Measurements from ENCODE around the gene SLC35E4. TPM values are rescaled to one million over a fixed set of nuclear protein-coding genes. Genes with fewer than 3 reads are reported as not detected.

The SLC35E4 gene
- polyA plus RNA-seq, 1 of the 3 experiments (the other 2 are of a cell fraction) = 2.8 TPM

DNA sequence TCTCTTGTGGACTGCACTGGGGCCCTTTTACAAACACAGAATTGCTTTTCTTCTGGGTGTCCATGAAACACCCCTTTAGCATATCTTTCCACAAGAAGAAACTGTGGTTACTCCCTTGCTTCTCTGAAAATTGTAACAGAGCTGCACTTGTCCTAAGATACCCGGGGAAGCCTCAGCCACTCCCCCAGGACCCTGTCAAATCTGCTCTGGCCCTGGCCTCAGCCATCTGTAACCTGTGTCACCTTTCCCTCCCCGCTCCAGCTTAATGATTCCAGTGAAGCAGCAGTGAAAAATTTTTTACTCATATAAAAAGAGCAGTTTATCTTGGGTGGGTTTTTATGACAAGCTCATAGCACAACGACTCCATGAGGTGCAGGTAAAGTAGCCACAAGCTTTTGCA lies 35.5 kb downstream of the SLC35E4 start:
- H3K27ac ChIP-seq (ENCODE audit: low read depth in 2 of 2, low read length in 1 of 2) = no peak overlapping the region
- TF ChIP-seq TEAD4 (IDR thresholded peaks at IDR 0.05; ENCODE audit: borderline replicate concordance, insufficient read depth) (no peak), MEF2A (IDR thresholded peaks at IDR 0.05; ENCODE audit: borderline replicate concordance, low read depth) (no peak), EP300 (IDR thresholded peaks at IDR 0.05; ENCODE audit: borderline replicate concordance in 1 of 2, low read depth in 1 of 2, low read length in 1 of 2) (no peak), YY1 (IDR thresholded peaks at IDR 0.05; ENCODE audit: low read depth) (no peak), NFIC (IDR thresholded peaks at IDR 0.05; ENCODE audit: borderline replicate concordance) (no peak), FOXJ3 (CRISPR knock-in tag; IDR thresholded peaks at IDR 0.05) (no peak), TAF1 (IDR thresholded peaks at IDR 0.05; ENCODE audit: borderline replicate concordance, low read depth, low read length) (no peak), NRF1 (IDR thresholded peaks at IDR 0.05; ENCODE audit: low read depth, low read length) (no peak)
- TF ChIP-seq, protein P1, sequence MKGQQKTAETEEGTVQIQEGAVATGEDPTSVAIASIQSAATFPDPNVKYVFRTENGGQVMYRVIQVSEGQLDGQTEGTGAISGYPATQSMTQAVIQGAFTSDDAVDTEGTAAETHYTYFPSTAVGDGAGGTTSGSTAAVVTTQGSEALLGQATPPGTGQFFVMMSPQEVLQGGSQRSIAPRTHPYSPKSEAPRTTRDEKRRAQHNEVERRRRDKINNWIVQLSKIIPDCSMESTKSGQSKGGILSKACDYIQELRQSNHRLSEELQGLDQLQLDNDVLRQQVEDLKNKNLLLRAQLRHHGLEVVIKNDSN (IDR thresholded peaks at IDR 0.05; ENCODE audit: borderline replicate concordance, low read depth) = no peak
- TF ChIP-seq, protein P2, sequence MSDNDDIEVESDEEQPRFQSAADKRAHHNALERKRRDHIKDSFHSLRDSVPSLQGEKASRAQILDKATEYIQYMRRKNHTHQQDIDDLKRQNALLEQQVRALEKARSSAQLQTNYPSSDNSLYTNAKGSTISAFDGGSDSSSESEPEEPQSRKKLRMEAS (IDR thresholded peaks at IDR 0.05; ENCODE audit: low read depth) = no peak
- no peaks in the 10 kb centered on the region for H3F3A ChIP-seq (replicated peaks; ENCODE audit: insufficient read depth)
- no peaks in the 10 kb centered on the region for H3K9me2 ChIP-seq
- no peaks in the 10 kb centered on the region for H4K20me1 ChIP-seq (ENCODE audit: insufficient read depth)
- no peak for DNase-seq
- POLR2A ChIA-PET = no interaction called here
- H3K9me3 ChIP-seq = no peaks in the 10 kb centered on the region
- WGBS (ENCODE audit: low lambda C conversion rate) = 56% methylated on average over 3 of the region's 3 CpGs
- H3K79me2 ChIP-seq (ENCODE audit: insufficient read depth) = peaks cover 15% of the 10 kb centered on the region; the same call in 1 of the 2 replicates
- CTCF ChIA-PET = interaction anchor here (1.6 kb wide), 1 partner anchor 10 kb away, joined by 4 read pairs; no protein-coding TSS in a partner anchor
- H3K4me1 ChIP-seq (ENCODE audit: control insufficient read depth in 1 of 2, insufficient read depth in 2 of 2, low read depth in 1 of 2, low read length in 1 of 2) = peaks cover 0 to 28% of the 10 kb centered on the region in 2 experiments; a peak in 2 of 4 replicates
- no peak overlapping the region for H2AFZ ChIP-seq (ENCODE audit: low read depth)
- no peaks in the 10 kb centered on the region for H3K36me3 ChIP-seq (replicated peaks in 1 of 2; ENCODE audit: control insufficient read depth in 1 of 2, insufficient read depth in 2 of 2, low read length in 1 of 2)
- no peak overlapping the region for H3K4me2 ChIP-seq
- no peak overlapping the region for H3K9ac ChIP-seq
- no peak overlapping the region for H3K4me3 ChIP-seq (ENCODE audit: low read depth in 2 of 2, low read length in 1 of 2)
- H3K27me3 ChIP-seq (ENCODE audit: insufficient read depth) = no peaks in the 10 kb centered on the region

DNA sequence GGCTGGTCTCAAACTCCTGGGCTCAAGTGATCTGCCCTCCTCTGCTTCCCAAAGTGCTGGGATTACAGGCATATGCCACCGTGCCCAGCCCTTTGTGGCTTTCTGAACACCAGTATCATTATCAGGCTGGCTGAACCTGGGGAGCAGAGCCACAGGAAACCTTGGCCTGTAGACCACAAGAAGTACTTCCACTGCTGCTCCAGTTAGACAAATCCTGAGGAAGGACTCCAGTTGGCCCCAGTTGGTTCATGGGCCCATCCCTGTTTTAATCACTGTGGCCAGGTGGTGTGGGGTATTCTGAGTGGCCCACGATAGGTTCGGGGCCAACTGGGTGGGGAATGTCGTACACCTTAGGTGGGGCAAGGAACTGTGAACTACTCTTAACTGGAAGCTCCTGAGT lies 37.6 kb downstream of the SLC35E4 start:
- Histone ChIP-seq H3K4me1 (ENCODE audit: control insufficient read depth in 1 of 2, insufficient read depth in 2 of 2, low read depth in 1 of 2, low read length in 1 of 2) (peaks cover 0 to 28% of the 10 kb centered on the region in 2 experiments; a peak in 1 of 4 replicates), H4K20me1 (ENCODE audit: insufficient read depth) (no peaks in the 10 kb centered on the region), H3K27ac (ENCODE audit: low read depth in 2 of 2, low read length in 1 of 2) (no peak overlapping the region), H3K4me3 (ENCODE audit: low read depth in 2 of 2, low read length in 1 of 2) (no peak overlapping the region), H3K27me3 (ENCODE audit: insufficient read depth) (no peaks in the 10 kb centered on the region), H3F3A (replicated peaks; ENCODE audit: insufficient read depth) (no peaks in the 10 kb centered on the region), H3K9ac (no peak overlapping the region), H3K9me3 (no peaks in the 10 kb centered on the region), H3K9me2 (no peaks in the 10 kb centered on the region), H3K4me2 (no peak overlapping the region), H3K79me2 (ENCODE audit: insufficient read depth) (no peaks in the 10 kb centered on the region), H2AFZ (ENCODE audit: low read depth) (no peak overlapping the region), H3K36me3 (replicated peaks in 1 of 2; ENCODE audit: control insufficient read depth in 1 of 2, insufficient read depth in 2 of 2, low read length in 1 of 2) (no peaks in the 10 kb centered on the region)
- POLR2A ChIA-PET = no interaction called here
- CTCF ChIA-PET = interaction anchor here (1.4 kb wide), 1 partner anchor 38 kb away, joined by 7 read pairs; no protein-coding TSS in a partner anchor
- 73% methylated on average over 1 of the region's 4 CpGs for WGBS (ENCODE audit: low lambda C conversion rate)
- no peak for TF ChIP-seq TAF1 (IDR thresholded peaks at IDR 0.05; ENCODE audit: borderline replicate concordance, low read depth, low read length)
- TF ChIP-seq RAD21 (IDR thresholded peaks at IDR 0.05; ENCODE audit: low read length) = no peak
- TF ChIP-seq FOSL2 (IDR thresholded peaks at IDR 0.05; ENCODE audit: borderline replicate concordance, low read depth) = no peak
- no peak for TF ChIP-seq NFIC (IDR thresholded peaks at IDR 0.05; ENCODE audit: borderline replicate concordance)
- TF ChIP-seq CHD2 (IDR thresholded peaks at IDR 0.05; ENCODE audit: low read length, partially characterized antibody) = no peak
- TF ChIP-seq FOXJ3 (CRISPR knock-in tag; IDR thresholded peaks at IDR 0.05) = no peak
- TF ChIP-seq, protein P1 (IDR thresholded peaks at IDR 0.05; ENCODE audit: borderline replicate concordance, low read depth) = no peak
- TF ChIP-seq, protein P3, sequence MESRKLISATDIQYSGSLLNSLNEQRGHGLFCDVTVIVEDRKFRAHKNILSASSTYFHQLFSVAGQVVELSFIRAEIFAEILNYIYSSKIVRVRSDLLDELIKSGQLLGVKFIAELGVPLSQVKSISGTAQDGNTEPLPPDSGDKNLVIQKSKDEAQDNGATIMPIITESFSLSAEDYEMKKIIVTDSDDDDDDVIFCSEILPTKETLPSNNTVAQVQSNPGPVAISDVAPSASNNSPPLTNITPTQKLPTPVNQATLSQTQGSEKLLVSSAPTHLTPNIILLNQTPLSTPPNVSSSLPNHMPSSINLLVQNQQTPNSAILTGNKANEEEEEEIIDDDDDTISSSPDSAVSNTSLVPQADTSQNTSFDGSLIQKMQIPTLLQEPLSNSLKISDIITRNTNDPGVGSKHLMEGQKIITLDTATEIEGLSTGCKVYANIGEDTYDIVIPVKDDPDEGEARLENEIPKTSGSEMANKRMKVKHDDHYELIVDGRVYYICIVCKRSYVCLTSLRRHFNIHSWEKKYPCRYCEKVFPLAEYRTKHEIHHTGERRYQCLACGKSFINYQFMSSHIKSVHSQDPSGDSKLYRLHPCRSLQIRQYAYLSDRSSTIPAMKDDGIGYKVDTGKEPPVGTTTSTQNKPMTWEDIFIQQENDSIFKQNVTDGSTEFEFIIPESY (IDR thresholded peaks at IDR 0.05; ENCODE audit: borderline replicate concordance, low read depth) = no peak
- TF ChIP-seq JUND (IDR thresholded peaks at IDR 0.05) = no peak
- TF ChIP-seq MXI1 (IDR thresholded peaks at IDR 0.05; ENCODE audit: low read depth, low read length) = no peak
- TF ChIP-seq FOXM1 (IDR thresholded peaks at IDR 0.05; ENCODE audit: low read depth) = no peak
- no peak for TF ChIP-seq TEAD4 (IDR thresholded peaks at IDR 0.05; ENCODE audit: borderline replicate concordance, insufficient read depth)
- TF ChIP-seq, protein P4, sequence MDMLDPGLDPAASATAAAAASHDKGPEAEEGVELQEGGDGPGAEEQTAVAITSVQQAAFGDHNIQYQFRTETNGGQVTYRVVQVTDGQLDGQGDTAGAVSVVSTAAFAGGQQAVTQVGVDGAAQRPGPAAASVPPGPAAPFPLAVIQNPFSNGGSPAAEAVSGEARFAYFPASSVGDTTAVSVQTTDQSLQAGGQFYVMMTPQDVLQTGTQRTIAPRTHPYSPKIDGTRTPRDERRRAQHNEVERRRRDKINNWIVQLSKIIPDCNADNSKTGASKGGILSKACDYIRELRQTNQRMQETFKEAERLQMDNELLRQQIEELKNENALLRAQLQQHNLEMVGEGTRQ (IDR thresholded peaks at IDR 0.05; ENCODE audit: borderline replicate concordance, low read depth, low read length) = no peak
- no peak for TF ChIP-seq ELF1 (IDR thresholded peaks at IDR 0.05)
- TF ChIP-seq, protein P5, sequence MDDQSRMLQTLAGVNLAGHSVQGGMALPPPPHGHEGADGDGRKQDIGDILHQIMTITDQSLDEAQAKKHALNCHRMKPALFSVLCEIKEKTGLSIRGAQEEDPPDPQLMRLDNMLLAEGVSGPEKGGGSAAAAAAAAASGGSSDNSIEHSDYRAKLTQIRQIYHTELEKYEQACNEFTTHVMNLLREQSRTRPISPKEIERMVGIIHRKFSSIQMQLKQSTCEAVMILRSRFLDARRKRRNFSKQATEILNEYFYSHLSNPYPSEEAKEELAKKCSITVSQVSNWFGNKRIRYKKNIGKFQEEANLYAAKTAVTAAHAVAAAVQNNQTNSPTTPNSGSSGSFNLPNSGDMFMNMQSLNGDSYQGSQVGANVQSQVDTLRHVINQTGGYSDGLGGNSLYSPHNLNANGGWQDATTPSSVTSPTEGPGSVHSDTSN (IDR thresholded peaks at IDR 0.05) = no peak
- TF ChIP-seq, protein P2 (IDR thresholded peaks at IDR 0.05; ENCODE audit: low read depth) = no peak
- no peak for TF ChIP-seq POLR2AphosphoS5 (IDR thresholded peaks at IDR 0.05; ENCODE audit: low read depth, low read length)
- no peak for DNase-seq
